Activated T-helper 2 cell treated with anti-CD3 and anti-CD28 coated beads, Interferon-gamma antibody, Interleukin-2, Interleukin-4, amounts not matched to agents 10 μg/mL and 5 μg/mL and 100 μg/mL, durations not matched to agents 14 hours and 24 hours and 36 hours (primary cell): ENCODE measurements around the gene PSTPIP1. TPM values are rescaled to one million over a fixed set of nuclear protein-coding genes. Genes with fewer than 3 reads are reported as not detected.

ENCODE experiments used
- DNase-seq: peaks from one replicate; pipeline ENCODE4 v3.0.0; 2021; ENCODE audit warnings: low spot score
- H3K27ac Mint-ChIP-seq: one replicate; pipeline ENCODE4 v1.8.0; 2021; ENCODE audit warnings: mixed read lengths
- H3K27me3 Mint-ChIP-seq: one replicate; pipeline ENCODE4 v1.8.0; 2021; ENCODE audit warnings: low read depth, mixed read lengths
- H3K36me3 Mint-ChIP-seq: one replicate; pipeline ENCODE4 v1.8.0; 2021; ENCODE audit warnings: low read depth, mixed read lengths
- H3K4me1 Mint-ChIP-seq: one replicate; pipeline ENCODE4 v1.8.0; 2021; ENCODE audit warnings: low read depth, mixed read lengths
- H3K4me3 Mint-ChIP-seq: one replicate; pipeline ENCODE4 v1.8.0; 2021; ENCODE audit warnings: low read depth, mild to moderate bottlenecking, moderate library complexity, mixed read lengths
- H3K9me3 Mint-ChIP-seq: one replicate; pipeline ENCODE4 v1.8.0; 2021; ENCODE audit warnings: mixed read lengths
- intact Hi-C: fragments of 100-400 bp; cut with micrococcal nuclease; formaldehyde crosslinking; loops from one replicate; pipeline ENCODE4 v1.15.1; 2023
- total RNA-seq: library from RNA; stranded (reverse); gene quantifications from 2 replicates; pipeline ENCODE4 v1.2.3, GENCODE V29; 2022

The PSTPIP1 gene
- total RNA-seq, 1 donor from 2014 or later, result 169 TPM

GRCh38 chr15:77026501-77027110, 31.7 kb downstream of the PSTPIP1 start:
- no peaks in the 10 kb centered on the region for H3K9me3 Mint-ChIP-seq
- H3K27me3 Mint-ChIP-seq, result no peaks in the 10 kb centered on the region
- peaks cover 29% of the 10 kb centered on the region for H3K4me1 Mint-ChIP-seq
- peak overlapping the region; percentile 46 for H3K27ac Mint-ChIP-seq
- peaks cover 75% of the 10 kb centered on the region for H3K36me3 Mint-ChIP-seq
- no peak for DNase-seq
- intact Hi-C loops, result loop anchor here (10.0 kb wide), 1 partner anchor 122 kb away; the partner anchor contains the start of gene SCAPER
- H3K4me3 Mint-ChIP-seq, result no peak overlapping the region

- DNase-seq, result no peak
- no peaks in the 10 kb centered on the region for H3K9me3 Mint-ChIP-seq
- peaks cover 23% of the 10 kb centered on the region for H3K4me1 Mint-ChIP-seq
- intact Hi-C loops, result loop anchor here (10.0 kb wide), 1 partner anchor 122 kb away; the partner anchor contains the start of gene SCAPER
- peak overlapping the region; percentile 46 for H3K27ac Mint-ChIP-seq
- peaks cover 74% of the 10 kb centered on the region for H3K36me3 Mint-ChIP-seq
- H3K4me3 Mint-ChIP-seq, result no peak overlapping the region
- no peaks in the 10 kb centered on the region for H3K27me3 Mint-ChIP-seq
Measured at GRCh38 chr15:77027111-77027696, 32.3 kb downstream of the PSTPIP1 start.

GRCh38 chr15:77027697-77028450, 32.9 kb downstream of the PSTPIP1 start:
- intact Hi-C loops, result loop anchor here (10.0 kb wide), 1 partner anchor 123 kb away; the partner anchor contains the start of gene SCAPER
- Mint-ChIP-seq H3K27me3 (no peaks in the 10 kb centered on the region), H3K9me3 (no peaks in the 10 kb centered on the region), H3K27ac (no peak overlapping the region), H3K36me3 (peaks cover 68% of the 10 kb centered on the region), H3K4me1 (peaks cover 18% of the 10 kb centered on the region), H3K4me3 (no peak overlapping the region)
- DNase-seq, result no peak

GRCh38 chr15:77028451-77029165, 33.7 kb downstream of the PSTPIP1 start:
- Mint-ChIP-seq H3K4me1 (peaks cover 10% of the 10 kb centered on the region), H3K27ac (no peak overlapping the region), H3K4me3 (no peak overlapping the region), H3K9me3 (no peaks in the 10 kb centered on the region), H3K36me3 (peaks cover 61% of the 10 kb centered on the region), H3K27me3 (no peaks in the 10 kb centered on the region)
- intact Hi-C loops, result loop anchor here (10.0 kb wide), 1 partner anchor 124 kb away; the partner anchor contains the start of gene SCAPER
- no peak for DNase-seq

GRCh38 chr15:77029166-77030047, 34.5 kb downstream of the PSTPIP1 start:
- peaks cover 3% of the 10 kb centered on the region for H3K4me1 Mint-ChIP-seq
- intact Hi-C loops, result loop anchor here (10.0 kb wide), 1 partner anchor 125 kb away; the partner anchor contains the start of gene SCAPER
- peaks cover 61% of the 10 kb centered on the region for H3K36me3 Mint-ChIP-seq
- no peaks in the 10 kb centered on the region for H3K27me3 Mint-ChIP-seq
- H3K4me3 Mint-ChIP-seq, result no peak overlapping the region
- no peaks in the 10 kb centered on the region for H3K9me3 Mint-ChIP-seq
- no peak for DNase-seq
- H3K27ac Mint-ChIP-seq, result no peak overlapping the region

- no peaks in the 10 kb centered on the region for H3K27me3 Mint-ChIP-seq
- H3K4me1 Mint-ChIP-seq, result peaks cover 3% of the 10 kb centered on the region
- H3K27ac Mint-ChIP-seq, result no peak overlapping the region
- peaks cover 67% of the 10 kb centered on the region for H3K36me3 Mint-ChIP-seq
- H3K9me3 Mint-ChIP-seq, result no peaks in the 10 kb centered on the region
- no peak overlapping the region for H3K4me3 Mint-ChIP-seq
- intact Hi-C loops, result no loop called here
- DNase-seq, result no peak
Measured at GRCh38 chr15:77030048-77030927, 35.4 kb downstream of the PSTPIP1 start.

GRCh38 chr15:77030928-77031375, 36.0 kb downstream of the PSTPIP1 start:
- intact Hi-C loops, result no loop called here
- no peaks in the 10 kb centered on the region for H3K9me3 Mint-ChIP-seq
- DNase-seq, result no peak
- no peak overlapping the region for H3K4me3 Mint-ChIP-seq
- H3K27me3 Mint-ChIP-seq, result no peaks in the 10 kb centered on the region
- H3K4me1 Mint-ChIP-seq, result peaks cover 3% of the 10 kb centered on the region
- peaks cover 67% of the 10 kb centered on the region for H3K36me3 Mint-ChIP-seq
- no peak overlapping the region for H3K27ac Mint-ChIP-seq

GRCh38 chr15:77031376-77032050, 36.6 kb downstream of the PSTPIP1 start:
- Mint-ChIP-seq H3K36me3 (peaks cover 70% of the 10 kb centered on the region), H3K27me3 (no peaks in the 10 kb centered on the region), H3K4me3 (no peak overlapping the region), H3K27ac (peak overlapping the region; percentile 49), H3K9me3 (no peaks in the 10 kb centered on the region), H3K4me1 (peaks cover 3% of the 10 kb centered on the region)
- no peak for DNase-seq
- intact Hi-C loops, result no loop called here

- Mint-ChIP-seq H3K4me3 (no peak overlapping the region), H3K4me1 (peaks cover 3% of the 10 kb centered on the region), H3K9me3 (peaks cover 2% of the 10 kb centered on the region), H3K36me3 (peaks cover 72% of the 10 kb centered on the region), H3K27ac (no peak overlapping the region), H3K27me3 (no peaks in the 10 kb centered on the region)
- intact Hi-C loops, result no loop called here
- no peak for DNase-seq
Measured at GRCh38 chr15:77032052-77032646, 37.2 kb downstream of the PSTPIP1 start.

- H3K4me3 Mint-ChIP-seq, result no peak overlapping the region
- no peak overlapping the region for H3K27ac Mint-ChIP-seq
- no peaks in the 10 kb centered on the region for H3K27me3 Mint-ChIP-seq
- intact Hi-C loops, result no loop called here
- peaks cover 3% of the 10 kb centered on the region for H3K4me1 Mint-ChIP-seq
- peaks cover 72% of the 10 kb centered on the region for H3K36me3 Mint-ChIP-seq
- DNase-seq, result no peak
- peaks cover 6% of the 10 kb centered on the region for H3K9me3 Mint-ChIP-seq
Measured at GRCh38 chr15:77032647-77033416, 37.9 kb downstream of the PSTPIP1 start.
